GM21515 (cell line): ENCODE results near the gene AGAP1.
"Not testable (repeated sequence)": the region's sequence is repeated elsewhere in the genome, so short reads cannot be mapped to it uniquely, and the experiment has no call there.

Experiments
- ATAC-seq: cut with Tn5 transposase; IDR thresholded peaks from one replicate; pipeline ENCODE4 v1.9.1; 2021; ENCODE audit not compliant: unreplicated experiment

AGAP1 gene

DNA sequence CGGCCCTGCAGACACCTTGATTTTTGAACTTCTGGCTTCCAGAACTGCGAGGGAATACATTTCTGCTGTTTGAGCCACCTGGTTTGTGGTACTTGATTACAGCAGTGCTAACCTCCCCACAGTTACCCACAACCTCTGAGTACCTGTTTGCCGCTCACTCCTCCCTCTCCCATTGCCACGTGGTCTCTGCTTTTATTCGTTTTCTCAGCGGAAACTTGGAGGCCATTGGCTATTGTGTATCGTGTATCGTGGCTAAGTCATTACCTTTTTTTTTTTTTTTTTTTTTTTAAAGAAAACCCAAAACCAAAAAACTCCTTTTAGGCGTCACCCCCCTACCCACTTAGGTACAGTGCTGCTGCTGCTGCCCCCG, 90.8 kb downstream of the AGAP1 start:
- no peak for ATAC-seq

DNA sequence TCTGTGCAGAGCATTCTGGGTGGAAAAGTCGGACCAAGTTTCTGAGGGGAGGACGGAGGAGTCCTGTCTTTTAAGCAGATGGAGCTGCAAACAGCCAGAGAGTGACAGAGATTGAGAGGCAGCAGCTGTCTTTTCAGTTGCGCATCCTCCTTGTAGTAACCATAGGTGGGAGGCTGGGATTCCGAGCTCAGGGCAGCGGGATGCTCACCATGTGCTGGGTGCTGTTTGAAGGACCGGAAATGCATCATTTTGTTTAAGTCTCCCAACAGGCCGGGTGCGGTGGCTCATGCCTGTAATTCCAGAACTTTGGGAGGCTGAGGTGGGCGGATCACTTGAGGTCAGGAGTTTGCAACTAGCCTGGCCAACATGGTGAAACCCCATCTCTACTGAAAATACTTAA, 93.4 kb downstream of the AGAP1 start:
- no peak for ATAC-seq

DNA sequence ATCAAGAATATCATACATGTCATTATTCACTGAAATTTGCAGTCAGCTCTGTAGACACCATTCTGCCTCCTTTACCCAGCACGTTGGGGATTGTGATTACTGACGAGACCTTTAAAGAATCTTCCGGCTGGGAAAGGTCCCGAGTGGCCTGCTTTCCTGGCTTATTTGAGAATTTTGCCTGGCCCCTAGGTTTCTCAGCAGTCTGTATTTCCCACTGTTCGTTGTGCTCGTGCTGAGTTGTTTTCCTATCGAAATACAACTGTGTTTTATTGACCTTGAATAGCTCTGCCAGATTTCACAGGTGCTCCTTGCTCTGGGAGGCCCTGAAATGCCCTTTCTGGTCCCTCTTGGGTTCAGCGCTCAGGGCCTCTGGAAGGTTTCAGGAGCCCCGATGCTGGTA, 94.9 kb downstream of the AGAP1 start:
- ATAC-seq = no peak

DNA sequence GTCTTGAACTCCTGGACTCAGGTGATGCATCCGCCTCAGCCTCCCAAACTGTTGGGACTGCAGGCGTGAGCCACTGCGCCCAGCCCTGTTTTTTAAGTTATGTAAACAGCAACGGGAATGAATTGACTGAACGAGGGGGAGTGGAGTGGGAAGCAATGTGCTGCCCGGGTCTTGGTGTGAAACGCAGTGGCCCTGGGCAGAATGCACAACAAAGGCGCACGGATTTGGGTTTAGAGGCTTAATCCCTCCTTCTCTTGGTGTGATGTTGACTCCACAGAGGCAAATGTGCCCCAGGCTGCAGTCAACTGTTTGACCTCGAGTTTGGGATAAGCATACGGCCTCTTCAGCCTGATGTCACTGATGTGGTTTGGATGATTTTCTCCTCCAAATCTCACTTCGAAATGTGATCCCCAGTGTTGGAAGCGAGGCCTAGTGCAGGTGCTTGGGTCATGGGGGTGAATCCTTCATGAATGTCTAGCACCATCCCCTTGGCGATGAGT, 97.4 kb downstream of the AGAP1 start:
- ATAC-seq = no peak

DNA sequence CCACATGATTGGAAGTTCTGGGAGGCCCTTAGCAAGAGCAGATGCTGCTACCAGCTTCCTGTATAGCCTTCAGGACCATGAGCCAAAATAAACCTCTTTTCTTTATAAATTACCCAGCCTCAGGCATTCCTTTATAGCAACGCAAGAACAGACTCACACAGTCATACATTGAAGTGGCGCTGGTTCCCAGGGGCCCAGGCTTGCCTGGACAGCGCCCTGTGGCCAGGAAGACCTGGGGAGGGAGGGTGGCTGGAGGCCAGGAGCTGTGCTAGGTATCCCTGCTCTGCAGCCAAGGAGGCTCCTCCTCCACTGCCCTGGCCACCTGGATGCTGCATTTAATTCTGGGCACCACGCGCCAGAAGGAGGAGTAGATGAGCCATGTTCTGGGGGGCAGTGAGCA, 98.1 kb downstream of the AGAP1 start:
- ATAC-seq = no peak

- ATAC-seq = no peak
Measured at GRCh38 chr2:235592430-235592829, 98.6 kb downstream of the AGAP1 start.

DNA sequence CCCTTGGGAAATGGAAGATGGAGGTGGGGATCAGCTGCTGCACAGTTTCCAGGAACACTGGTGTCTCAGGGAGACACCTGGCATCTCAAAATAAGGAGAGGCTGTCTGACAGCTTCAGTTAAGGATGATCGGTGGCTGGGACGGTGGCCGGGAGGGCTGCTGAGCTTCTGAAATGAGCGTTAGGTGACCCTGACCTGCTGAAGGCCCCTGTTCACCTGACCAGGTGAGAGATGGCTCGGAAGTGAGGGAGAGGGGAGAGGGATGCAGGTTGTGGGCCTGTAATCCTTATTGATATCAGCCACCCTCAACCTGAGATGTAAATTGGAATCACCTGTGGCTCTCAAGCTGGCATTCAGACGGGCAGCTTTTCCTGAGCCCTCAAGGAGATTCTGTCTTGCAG, 99.0 kb downstream of the AGAP1 start:
- ATAC-seq = no peak

DNA sequence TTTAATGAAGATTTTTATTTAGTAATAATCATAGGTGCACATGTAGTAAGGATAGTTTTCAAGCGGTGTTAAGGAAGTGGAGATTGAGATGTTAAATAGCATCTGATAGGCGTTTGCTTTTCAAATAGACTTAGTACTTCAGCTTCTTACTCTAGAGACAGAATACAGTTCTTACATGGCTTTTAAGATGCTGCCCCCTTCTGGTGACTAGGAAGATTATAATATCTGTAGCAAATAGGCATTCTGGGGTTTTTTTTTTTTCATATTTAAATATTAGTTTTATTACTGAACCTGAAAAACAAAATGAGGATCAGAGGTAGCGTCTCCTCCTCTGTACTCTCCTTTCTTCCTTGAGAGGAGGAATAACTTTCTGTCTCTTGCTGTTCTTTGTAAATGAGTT, 100.2 kb downstream of the AGAP1 start:
- ATAC-seq = no peak

GRCh38 chr2:235594964-235595363, 101.1 kb downstream of the AGAP1 start:
- no peak for ATAC-seq

DNA sequence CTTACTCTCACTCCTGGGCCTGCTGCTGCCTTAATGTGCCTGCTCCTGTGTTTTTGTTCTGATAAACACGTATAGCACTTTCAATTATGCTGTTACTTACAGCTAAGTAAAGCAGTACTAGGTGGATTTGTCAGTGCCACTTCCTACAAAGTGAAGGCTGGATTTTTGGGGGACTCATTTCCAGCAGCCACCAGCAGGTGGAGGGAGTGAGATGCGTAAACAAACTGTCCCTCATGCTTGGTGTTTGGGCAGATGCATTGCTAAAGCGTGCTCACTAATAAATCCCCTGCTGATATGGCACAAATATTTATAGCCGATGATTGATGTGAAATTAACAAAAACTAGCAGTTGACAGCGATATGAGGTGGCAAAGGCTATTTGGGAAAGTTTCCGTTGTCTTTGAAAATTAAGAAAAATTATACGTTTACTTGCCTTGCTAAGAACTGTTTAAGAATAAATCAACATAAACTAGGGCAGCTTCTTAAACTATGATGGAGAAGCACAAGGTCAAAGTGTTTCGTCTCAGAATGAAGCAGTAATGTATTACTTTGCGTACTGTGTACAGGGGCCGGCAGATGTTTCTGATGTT, 101.7 kb downstream of the AGAP1 start:
- ATAC-seq = no peak

- ATAC-seq = no peak
Measured at GRCh38 chr2:235596272-235596671, 102.4 kb downstream of the AGAP1 start.

GRCh38 chr2:235597081-235597615, 103.3 kb downstream of the AGAP1 start:
- ATAC-seq = no peak

DNA sequence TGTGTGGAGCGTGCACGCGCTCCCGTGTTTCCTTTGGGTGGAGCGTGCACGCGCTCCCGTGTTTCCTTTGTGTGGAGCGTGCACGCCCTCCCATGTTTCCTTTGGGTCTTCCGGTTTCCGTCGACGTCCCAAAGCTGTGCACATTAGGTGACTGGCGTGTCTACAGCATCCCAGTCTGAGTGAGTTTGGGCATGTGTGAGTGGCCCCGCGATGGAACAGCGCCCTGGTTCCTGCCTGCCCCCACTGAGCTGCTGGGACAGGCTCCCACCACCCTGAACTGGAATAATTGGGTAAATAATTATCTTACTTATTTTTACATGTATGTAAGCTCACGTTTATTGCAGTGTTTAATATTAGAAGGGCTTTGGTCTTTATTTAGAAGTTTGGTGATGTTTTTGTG, 104.2 kb downstream of the AGAP1 start:
- no peak for ATAC-seq

DNA sequence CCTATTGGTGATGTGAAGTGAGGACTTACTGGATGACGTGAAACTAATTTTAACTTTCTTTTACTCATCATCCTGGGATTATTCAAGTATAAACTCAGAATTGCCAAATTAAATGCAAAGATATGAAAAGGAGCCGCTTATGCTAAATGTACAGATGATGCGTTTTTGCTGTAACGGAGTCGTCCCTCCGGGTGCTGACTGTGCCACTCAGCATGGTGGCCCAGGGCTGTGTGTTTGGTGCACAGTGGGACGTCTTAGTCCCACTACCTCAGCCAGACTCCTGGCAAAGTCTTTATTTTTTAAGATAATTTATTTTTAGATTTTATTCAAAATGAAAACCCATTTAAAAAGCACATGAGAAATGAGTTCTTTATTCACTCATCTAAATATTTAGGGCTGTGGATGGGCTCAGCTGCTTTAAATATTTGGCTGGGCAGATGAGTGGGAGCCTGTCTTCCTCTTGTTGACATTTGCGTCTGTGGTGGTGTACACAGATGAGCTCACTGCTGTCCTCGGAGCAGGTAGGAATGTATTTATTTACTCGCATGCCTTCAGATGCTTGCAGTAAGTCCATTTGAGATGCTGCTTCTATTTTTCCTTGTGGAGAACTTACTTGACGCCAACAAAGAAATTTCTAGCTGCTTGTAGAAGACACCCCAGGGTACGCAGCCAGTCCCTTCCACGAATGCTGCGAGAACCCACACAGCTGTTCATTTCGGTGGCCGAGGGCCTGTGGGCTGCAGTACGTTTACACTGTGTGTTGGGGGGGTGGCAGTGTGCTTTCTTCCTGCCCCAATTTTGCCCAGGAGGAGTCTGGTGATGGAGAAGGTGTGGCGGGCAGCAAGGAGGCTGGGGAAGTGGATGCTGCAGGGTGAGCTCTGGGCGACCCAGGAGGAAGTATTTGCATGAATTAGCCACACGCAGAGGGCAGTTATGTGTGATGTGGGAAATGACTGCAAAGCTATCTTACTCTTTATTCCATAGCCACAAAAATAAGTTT, 105.0 kb downstream of the AGAP1 start:
- no peak for ATAC-seq

GRCh38 chr2:235599596-235600338, 105.9 kb downstream of the AGAP1 start:
- ATAC-seq = no peak

DNA sequence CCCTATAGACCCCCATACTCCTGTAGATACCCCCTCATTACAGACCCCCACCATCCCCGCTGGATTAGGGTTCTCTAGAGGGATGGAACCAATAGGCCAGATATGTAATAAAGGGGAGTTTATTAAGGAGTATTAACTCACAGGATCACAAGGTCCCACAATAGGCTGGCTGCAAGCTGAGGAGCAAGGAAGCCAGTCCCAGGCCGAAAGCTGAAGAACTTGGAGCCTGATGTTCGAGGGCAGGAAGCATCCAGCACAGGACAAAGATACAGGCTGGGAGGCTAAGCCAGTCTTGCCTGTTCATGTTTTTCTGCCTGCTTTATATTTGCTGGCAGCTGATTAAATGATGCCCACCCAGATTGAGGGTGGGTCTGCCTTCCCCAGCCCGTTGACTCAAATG, 106.6 kb downstream of the AGAP1 start:
- ATAC-seq = no peak

DNA sequence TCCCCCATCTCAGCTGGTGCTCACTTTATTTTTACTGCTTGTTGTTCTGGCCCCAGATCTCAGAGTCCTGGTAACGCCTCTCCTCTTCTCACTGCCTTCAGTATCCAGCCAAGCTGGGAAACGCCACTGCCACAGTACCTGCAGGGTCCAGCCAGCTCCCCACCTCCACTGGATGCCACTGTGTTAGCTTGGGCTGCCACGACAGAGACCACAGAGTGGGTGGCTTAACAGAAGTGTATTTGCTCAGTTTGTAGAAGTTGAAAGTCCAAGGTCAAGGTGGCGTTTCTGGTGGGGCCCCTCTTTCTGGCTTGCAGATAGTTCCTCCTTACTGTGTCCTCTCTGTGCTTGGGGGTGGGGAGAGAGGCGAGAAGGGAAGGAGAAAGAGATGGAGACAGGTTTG, 107.1 kb downstream of the AGAP1 start:
- no peak for ATAC-seq

DNA sequence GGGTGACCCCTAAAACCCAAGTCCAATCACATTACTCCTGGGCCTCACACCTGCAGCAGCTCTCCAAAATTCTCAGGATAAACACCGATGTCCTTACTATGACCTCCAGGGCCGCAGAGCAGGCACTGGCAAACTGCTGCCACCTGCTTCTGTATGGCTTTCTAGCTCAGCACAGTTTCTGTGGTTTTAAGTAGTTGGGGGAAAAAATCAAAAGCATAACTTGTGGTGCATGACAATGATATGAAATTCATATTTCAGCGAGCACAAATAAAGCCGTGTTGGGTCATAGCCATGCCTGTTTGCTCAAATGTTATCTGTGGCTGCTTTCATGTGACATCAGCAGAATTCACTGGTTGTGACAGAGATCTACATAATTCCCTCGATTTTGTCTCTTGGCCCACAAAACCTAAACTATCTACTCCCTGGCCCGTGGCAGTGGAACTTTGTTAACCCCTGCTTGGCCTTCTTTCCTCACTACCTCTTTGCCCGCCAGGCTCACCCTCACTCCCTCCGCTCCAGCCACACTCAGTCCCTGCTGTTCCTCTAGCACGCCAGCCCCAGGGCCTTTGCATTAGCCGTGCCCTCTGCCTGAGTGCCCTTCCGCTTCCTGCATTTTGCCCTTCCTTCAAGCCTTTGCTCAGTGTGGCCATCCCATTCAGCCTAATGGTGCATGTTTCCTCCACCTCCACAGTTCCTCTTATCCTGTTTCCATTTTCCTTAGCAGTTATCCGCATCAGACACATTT, 108.3 kb downstream of the AGAP1 start:
- no peak for ATAC-seq

GRCh38 chr2:235602971-235603370, 109.1 kb downstream of the AGAP1 start:
- not testable (repeated sequence) for ATAC-seq

DNA sequence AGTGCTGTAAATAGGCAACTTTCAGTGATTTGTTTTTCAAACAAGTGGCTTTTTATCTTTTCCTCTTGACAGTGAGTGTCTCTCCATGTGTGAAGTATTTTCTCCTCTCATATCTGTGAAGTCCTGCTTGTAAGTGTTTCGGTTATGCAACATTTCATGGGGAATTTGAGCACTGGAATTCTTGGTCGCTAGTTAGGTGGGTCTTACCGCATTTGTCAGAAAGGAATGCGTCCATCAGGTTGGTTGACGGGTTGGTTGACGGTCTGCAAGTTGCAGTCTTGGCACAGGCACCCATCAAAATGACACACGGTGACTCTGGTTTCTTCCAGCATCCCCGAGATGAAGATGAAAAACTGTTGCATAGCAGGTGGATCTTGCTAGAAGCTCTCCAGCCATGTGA, 109.8 kb downstream of the AGAP1 start:
- ATAC-seq = no peak
